ENCODE measurements around the gene TSPAN9. TPM values are rescaled to one million over a fixed set of nuclear protein-coding genes. Genes with fewer than 3 reads are reported as not detected.

TSPAN9 gene
- polyA plus RNA-seq, 1 donor (not counting 4 experiments of a cell fraction or from before 2014, with no cell fraction given): 27.5 TPM

- Histone ChIP-seq H4K20me1 (ENCODE audit: control insufficient read depth, extremely low read depth, insufficient read depth, low read length) (no peaks in the 10 kb centered on the region), H3K4me1 (ENCODE audit: control insufficient read depth, extremely low read depth, insufficient read depth, low read length) (peaks cover 10% of the 10 kb centered on the region), H3K4me3 (ENCODE audit: control insufficient read depth in 2 of 3, extremely low read depth in 1 of 3, insufficient read depth in 2 of 3, low read depth in 1 of 3, low read length in 3 of 3) (no peak overlapping the region), H2AFZ (ENCODE audit: control insufficient read depth, low read length) (no peak overlapping the region), H3K36me3 (ENCODE audit: control insufficient read depth in 2 of 2, extremely low read depth in 1 of 2, insufficient read depth in 2 of 2, low read length in 2 of 2) (no peaks in the 10 kb centered on the region), H3K9me3 (ENCODE audit: control insufficient read depth, low read depth, low read length) (no peaks in the 10 kb centered on the region), H3K9ac (ENCODE audit: control insufficient read depth, extremely low read depth, insufficient read depth, low read length) (no peak overlapping the region), H3K27me3 (ENCODE audit: control insufficient read depth, extremely low read depth, insufficient read depth, low read length) (peaks cover 5% of the 10 kb centered on the region), H3K4me2 (ENCODE audit: control insufficient read depth, extremely low read depth, insufficient read depth, low read depth, low read length) (no peak overlapping the region), H3K9me1 (ENCODE audit: control insufficient read depth, extremely low read depth, insufficient read depth, low read length) (no peaks in the 10 kb centered on the region), H3K79me2 (ENCODE audit: control insufficient read depth, insufficient read depth, low read length) (no peaks in the 10 kb centered on the region), H3K27ac (ENCODE audit: control insufficient read depth, insufficient read depth, low read length) (no peak overlapping the region)
- no peak for FAIRE-seq
- dilution Hi-C loops (cut with MboI; ENCODE audit: extremely low pct_ligation_motif_present, low sequenced_read_pairs): no loop called here
- no peak for DNase-seq (ENCODE audit: low read depth, low spot score)
- no peak for TF ChIP-seq EZH2 (IDR thresholded peaks at IDR 0.05; ENCODE audit: low read length)
- TF ChIP-seq, protein P1, sequence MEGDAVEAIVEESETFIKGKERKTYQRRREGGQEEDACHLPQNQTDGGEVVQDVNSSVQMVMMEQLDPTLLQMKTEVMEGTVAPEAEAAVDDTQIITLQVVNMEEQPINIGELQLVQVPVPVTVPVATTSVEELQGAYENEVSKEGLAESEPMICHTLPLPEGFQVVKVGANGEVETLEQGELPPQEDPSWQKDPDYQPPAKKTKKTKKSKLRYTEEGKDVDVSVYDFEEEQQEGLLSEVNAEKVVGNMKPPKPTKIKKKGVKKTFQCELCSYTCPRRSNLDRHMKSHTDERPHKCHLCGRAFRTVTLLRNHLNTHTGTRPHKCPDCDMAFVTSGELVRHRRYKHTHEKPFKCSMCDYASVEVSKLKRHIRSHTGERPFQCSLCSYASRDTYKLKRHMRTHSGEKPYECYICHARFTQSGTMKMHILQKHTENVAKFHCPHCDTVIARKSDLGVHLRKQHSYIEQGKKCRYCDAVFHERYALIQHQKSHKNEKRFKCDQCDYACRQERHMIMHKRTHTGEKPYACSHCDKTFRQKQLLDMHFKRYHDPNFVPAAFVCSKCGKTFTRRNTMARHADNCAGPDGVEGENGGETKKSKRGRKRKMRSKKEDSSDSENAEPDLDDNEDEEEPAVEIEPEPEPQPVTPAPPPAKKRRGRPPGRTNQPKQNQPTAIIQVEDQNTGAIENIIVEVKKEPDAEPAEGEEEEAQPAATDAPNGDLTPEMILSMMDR (optimal IDR thresholded peaks at IDR 0.05 in 1 of 3, IDR thresholded peaks at IDR 0.05 in 1 of 3, conservative IDR thresholded peaks at IDR 0.05 in 1 of 3; ENCODE audit: extremely low read depth in 1 of 3, insufficient read depth in 2 of 3, low read length in 3 of 3): no peak
Measured at GRCh38 chr12:3047961-3048360, 29.2 kb upstream of the TSPAN9 start.

GRCh38 chr12:3048540-3048939 lies 28.6 kb upstream of the TSPAN9 start:
- Histone ChIP-seq H3K36me3 (ENCODE audit: control insufficient read depth in 2 of 2, extremely low read depth in 1 of 2, insufficient read depth in 2 of 2, low read length in 2 of 2) (no peaks in the 10 kb centered on the region), H3K27ac (ENCODE audit: control insufficient read depth, insufficient read depth, low read length) (no peak overlapping the region), H3K4me3 (ENCODE audit: control insufficient read depth in 2 of 3, extremely low read depth in 1 of 3, insufficient read depth in 2 of 3, low read depth in 1 of 3, low read length in 3 of 3) (no peak overlapping the region), H4K20me1 (ENCODE audit: control insufficient read depth, extremely low read depth, insufficient read depth, low read length) (no peaks in the 10 kb centered on the region), H3K27me3 (ENCODE audit: control insufficient read depth, extremely low read depth, insufficient read depth, low read length) (peaks cover 5% of the 10 kb centered on the region), H3K4me2 (ENCODE audit: control insufficient read depth, extremely low read depth, insufficient read depth, low read depth, low read length) (no peak overlapping the region), H3K9ac (ENCODE audit: control insufficient read depth, extremely low read depth, insufficient read depth, low read length) (no peak overlapping the region), H3K9me3 (ENCODE audit: control insufficient read depth, low read depth, low read length) (no peaks in the 10 kb centered on the region), H3K9me1 (ENCODE audit: control insufficient read depth, extremely low read depth, insufficient read depth, low read length) (no peaks in the 10 kb centered on the region), H3K4me1 (ENCODE audit: control insufficient read depth, extremely low read depth, insufficient read depth, low read length) (peaks cover 10% of the 10 kb centered on the region), H2AFZ (ENCODE audit: control insufficient read depth, low read length) (no peak overlapping the region), H3K79me2 (ENCODE audit: control insufficient read depth, insufficient read depth, low read length) (no peaks in the 10 kb centered on the region)
- DNase-seq (ENCODE audit: low read depth, low spot score) (no peak), FAIRE-seq (no peak)
- dilution Hi-C loops (cut with MboI; ENCODE audit: extremely low pct_ligation_motif_present, low sequenced_read_pairs): no loop called here
- TF ChIP-seq, protein P1 (optimal IDR thresholded peaks at IDR 0.05 in 1 of 3, IDR thresholded peaks at IDR 0.05 in 1 of 3, conservative IDR thresholded peaks at IDR 0.05 in 1 of 3; ENCODE audit: extremely low read depth in 1 of 3, insufficient read depth in 2 of 3, low read length in 3 of 3): no peak
- TF ChIP-seq EZH2 (IDR thresholded peaks at IDR 0.05; ENCODE audit: low read length): no peak
